Testis (tissue), 2 donors: ENCODE results near the gene KIAA0513.

Experiments
- CTCF ChIP-seq, 3 experiments: fragments of 450-650 bp in 2 of 3; fragments of 200-600 bp in 1 of 3; sonication (generic) in 1 of 3; IDR thresholded peaks; one replicate each; pipeline ENCODE4 v1.5.1; 2016 to 2019; ENCODE audit warnings: antibody characterized with exemption in 3 of 3, mild to moderate bottlenecking in 2 of 3, moderate library complexity in 1 of 3
- POLR2A ChIP-seq: fragments of 450-650 bp; IDR thresholded peaks from one replicate; pipeline ENCODE4 v1.6.1; 2017; ENCODE audit warnings: antibody characterized with exemption, mild to moderate bottlenecking, moderate library complexity

DNA sequence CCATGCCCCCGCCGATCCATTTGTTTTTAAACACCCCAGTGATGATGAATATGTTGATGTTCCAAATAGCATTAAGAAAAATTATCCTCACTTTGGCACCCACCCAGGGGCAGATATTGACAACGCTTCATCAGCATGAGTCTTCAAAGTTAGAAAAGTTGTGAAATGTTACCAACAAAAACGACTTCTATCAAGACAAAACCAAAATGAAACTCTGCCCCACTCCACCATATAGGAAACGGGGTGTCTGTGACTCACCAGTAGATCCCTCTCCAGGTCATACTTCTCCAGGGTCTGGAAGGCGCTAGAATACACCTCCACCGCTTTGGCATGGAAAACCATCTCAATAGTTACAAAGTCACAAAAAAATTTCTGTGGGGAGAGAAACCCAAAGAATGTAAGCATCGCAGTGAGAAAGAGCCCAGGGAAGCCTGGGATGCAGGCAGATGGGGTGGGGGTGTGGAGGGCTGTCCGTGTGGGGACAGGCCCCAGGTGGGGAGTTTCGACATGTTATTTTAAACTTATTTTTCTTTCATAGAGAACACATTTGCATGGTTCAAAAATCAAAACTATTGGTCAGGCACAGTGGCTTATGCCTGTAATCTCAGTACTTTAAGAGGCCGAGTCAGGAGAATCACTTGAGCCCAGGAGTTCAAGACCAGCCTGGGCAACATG, 74.5 kb downstream of the KIAA0513 start:
- TF ChIP-seq POLR2A: no peak
- no peak for TF ChIP-seq CTCF (IDR thresholded peaks at IDR 0.05)
